Muscle of back (tissue), 11 donors: ENCODE results near the gene SFXN4. TPM values are rescaled to one million over a fixed set of nuclear protein-coding genes. Genes with fewer than 3 reads are reported as not detected.
A peak's percentile ranks its signal among the peaks of the same experiment; 100 is the strongest.
"Not testable (repeated sequence)": the region's sequence is repeated elsewhere in the genome, so short reads cannot be mapped to it uniquely, and the experiment has no call there.

ENCODE experiments used
- DNase-seq, 3 donors: peaks; one replicate each; pipeline versions ENCODE4 v3.0.0 to v3.0.0-alpha.2; 2013
- polyA plus RNA-seq, 10 donors: library from polyadenylated mRNA; unstranded; fragments of 120-200 nt; gene quantifications; one replicate each; pipeline ENCODE4 v1.2.1, GENCODE V29; 2013; ENCODE audit not compliant: insufficient read length in 10 of 10

Gene SFXN4
- polyA plus RNA-seq, 10 donors = 16.0 to 32.8 (median 22.3) TPM

- no peak for DNase-seq
Measured at GRCh38 chr10:119149157-119149556, 16.4 kb downstream of the SFXN4 start.

DNA sequence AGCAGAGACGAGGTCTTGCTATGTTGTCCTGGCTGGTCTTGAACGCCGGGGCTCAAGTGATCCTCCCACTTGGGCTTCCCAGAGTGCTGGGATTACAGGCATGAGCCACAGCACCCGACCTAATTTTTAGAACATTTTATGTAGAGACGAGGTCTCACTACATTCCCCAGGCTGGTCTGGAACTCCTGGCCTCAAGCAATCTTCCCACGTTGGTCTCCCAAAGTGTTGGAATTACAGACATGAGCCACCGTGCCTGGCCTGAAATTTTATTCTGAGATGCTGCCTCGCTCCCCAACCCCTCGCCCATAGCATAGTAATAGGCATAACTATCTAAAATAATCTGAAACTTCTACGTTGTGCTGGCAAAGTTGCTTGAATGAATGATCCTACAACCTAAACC is 21.9 kb downstream of the SFXN4 start:
- no peak for DNase-seq

DNA sequence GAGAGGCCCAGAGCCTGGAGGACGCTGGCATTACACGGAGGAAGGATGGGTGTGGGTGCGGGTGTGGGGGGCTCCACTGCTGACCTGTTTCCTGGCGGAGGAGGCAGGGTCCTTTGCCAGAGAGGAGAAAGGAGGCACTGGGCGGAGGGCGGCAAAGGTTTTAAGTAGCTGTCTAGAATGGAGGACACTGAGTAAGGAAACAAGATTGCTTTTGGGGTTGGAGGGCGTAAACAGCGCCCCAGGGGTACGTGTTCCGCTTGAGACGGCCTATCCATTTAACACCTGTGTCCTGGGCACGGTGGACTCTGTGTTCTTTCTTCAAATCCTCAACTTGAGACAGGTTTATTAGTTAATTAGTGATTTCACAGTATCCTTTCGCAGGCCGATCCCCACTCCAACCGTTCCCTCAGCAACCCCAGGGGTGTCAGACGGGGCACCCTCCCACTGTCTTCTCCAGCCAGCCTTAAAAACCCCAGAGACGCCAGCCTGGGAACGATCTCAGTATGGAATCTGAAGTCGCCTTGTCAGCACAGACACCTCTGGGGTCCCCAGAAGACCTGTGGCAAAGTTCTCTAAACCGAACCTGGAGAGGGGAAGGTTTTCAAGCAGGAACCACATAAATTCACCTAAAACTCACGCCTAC is 24.8 kb downstream of the SFXN4 start:
- no peak for DNase-seq

DNA sequence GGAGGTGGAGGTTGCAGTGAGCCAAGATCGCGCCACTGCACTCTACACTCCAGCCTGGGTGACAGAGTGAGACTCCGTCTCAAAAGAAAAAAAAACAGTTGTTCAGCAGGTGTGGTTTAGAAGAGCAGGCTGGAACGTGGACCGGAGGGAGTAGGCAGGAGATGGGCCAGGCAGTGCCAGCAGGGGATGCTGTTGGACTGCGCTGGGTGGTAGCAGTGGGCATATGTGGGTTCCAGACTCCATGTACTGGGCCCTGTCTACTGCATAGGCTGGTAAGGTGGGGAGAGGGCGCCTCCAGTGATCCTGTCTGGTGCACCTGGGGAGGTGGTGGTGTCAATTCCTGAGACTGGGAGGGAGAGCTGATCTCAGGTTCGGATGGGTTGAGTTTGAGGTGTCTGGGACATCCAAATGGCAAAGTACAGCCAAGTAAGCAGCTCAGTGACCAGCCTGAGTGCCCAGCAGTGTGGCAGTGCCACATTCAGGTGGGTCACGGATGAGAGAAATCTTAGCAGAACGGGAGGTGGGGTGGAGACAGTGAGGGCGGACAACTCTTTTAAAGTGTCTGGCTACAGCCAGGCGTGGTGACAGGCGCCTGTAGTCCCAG is 25.9 kb downstream of the SFXN4 start:
- no peak for DNase-seq

- DNase-seq = no peak
Measured at GRCh38 chr10:119138346-119139306, 26.9 kb downstream of the SFXN4 start.

DNA sequence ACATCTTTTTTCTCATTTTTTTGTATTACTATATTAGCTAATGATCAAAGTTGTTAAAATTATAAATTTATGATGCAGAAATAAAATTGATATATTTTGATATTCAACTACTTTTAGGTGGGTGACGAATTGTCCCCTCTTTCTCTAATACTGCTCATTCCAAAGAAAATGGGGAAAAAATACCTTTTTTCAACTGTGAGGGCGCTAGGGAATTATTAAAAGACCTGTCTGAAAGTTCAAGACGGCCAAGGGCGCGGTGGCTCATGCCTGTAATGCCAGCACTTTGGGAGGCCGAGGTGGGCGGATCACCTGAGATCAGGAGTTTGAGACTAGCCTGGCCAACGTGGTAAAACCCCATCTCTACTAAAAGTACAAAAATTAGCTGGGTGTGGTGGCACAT is 27.6 kb downstream of the SFXN4 start:
- DNase-seq = not testable (repeated sequence)

DNA sequence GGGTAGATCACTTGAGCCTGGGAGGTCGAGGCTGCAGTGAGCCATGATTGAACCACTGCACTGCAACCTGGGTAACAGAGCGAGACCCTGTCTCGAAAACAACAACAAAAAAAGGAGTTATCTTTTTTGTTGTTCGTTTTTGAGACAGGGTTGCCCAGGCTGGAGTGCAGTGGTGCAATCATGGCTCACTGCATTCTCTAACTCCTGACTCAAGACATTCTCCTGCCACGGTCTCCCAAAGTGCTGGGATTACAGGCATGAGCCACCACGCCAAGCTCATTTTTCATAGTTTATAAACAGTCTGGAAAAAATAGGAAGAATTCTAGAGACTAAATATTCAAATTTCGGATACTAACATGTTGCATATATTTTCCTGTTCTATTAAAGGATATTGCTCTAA is 29.4 kb downstream of the SFXN4 start:
- no peak for DNase-seq

DNA sequence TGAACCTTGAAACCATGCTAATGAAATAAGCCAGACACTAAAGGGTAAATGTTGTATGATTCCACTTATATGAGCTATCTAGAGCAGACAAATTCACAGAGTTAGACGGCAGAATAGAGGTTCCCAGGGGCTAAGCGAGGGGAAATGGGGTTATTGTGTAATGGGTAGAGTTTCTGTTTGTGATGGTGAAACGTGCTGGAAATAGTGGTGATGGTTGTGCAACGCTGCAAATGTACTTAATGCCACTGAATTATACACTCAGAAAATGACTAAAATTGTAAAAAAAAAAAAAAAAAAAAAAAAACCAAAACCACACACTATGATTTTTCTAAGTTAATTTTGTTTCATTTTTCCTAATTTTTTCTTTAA is 30.0 kb downstream of the SFXN4 start:
- peak in 1 of 3 donors; percentile 9 for DNase-seq

GRCh38 chr10:119133949-119134348 is 31.6 kb downstream of the SFXN4 start:
- DNase-seq = no peak

GRCh38 chr10:119132521-119133345 is 32.8 kb downstream of the SFXN4 start:
- DNase-seq = no peak

GRCh38 chr10:119131512-119132240 is 33.8 kb downstream of the SFXN4 start:
- peak in 1 of 3 donors; percentile 19 for DNase-seq

GRCh38 chr10:119129721-119130120 is 35.8 kb downstream of the SFXN4 start:
- no peak for DNase-seq

DNA sequence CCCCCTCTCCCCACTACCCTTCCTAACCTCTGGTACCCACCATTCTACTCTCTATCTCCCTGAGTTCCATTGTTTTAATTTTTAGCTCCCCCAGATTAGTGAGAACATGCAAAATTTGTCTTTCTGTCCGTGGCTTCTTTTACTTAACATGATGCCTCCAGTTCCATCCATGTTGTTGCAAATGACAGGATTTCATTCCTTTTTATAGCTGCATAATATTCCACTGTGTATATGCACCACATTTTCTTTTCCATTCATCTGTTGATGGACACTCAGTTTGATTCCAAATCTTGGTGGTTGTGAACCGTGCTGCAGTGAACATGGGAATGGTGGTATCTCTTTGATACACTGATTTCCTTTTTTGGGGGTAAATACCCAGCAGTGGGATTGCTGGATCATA is 39.6 kb downstream of the SFXN4 start:
- no peak for DNase-seq

- DNase-seq = no peak
Measured at GRCh38 chr10:119120875-119121274, 44.6 kb downstream of the SFXN4 start.

DNA sequence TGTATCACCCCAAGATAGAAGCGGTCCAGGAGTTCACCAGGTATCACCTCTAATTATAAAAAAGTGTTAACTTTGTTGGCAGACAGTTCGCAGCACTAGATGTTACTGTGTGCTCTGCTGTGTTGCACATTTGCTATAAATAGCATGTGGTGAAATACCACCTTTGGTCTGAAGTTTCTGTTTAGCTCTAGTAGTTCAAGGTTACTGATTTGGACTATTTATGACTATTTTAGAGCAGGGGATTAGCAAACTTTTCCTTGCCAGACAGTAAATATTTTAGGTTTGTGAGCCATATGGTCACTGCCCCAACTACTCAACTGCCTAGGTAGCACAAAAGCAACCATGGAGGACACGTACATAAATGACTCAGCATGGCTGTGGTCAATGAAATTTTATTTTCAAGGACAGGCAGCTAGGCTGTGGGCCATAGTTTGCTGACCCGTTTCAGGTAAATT is 45.1 kb downstream of the SFXN4 start:
- DNase-seq = no peak

DNA sequence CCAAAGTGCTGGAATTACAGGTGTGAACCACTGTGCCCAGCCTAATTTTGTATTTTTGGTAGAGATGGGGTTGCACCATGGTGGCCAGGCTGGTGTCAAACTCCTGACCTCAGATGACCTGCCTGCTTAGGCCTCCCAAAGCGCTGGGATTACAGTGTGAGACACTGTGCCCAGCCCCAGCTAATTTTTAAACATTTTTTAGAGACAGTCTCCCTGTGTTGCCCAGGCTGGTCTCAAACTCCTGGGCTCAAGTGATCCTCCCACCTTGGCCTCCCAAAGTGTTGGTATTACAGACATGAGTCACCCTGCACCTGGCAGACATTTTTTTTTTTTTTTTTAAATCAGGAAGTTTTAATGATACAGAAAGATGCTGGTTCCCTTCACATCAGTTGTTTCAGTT is 46.1 kb downstream of the SFXN4 start:
- no peak for DNase-seq

- DNase-seq = no peak
Measured at GRCh38 chr10:119118231-119118630, 47.3 kb downstream of the SFXN4 start.

- DNase-seq = no peak
Measured at GRCh38 chr10:119116326-119116951, 49.1 kb downstream of the SFXN4 start.

- DNase-seq = no peak
Measured at GRCh38 chr10:119115926-119116325, 49.6 kb downstream of the SFXN4 start.
